Measurements from ENCODE around the gene MRPL33.

GRCh38 chr2:27751377-27751776 lies 20.1 kb upstream of the MRPL33 start:
- TF ChIP-seq CTCF (IDR thresholded peaks at IDR 0.05) (no peak), POLR2A (IDR thresholded peaks at IDR 0.05) (no peak)
